ENCODE results near the gene STXBP6.

GRCh38 chr14:24838945-24839616, 210.9 kb downstream of the STXBP6 start:
- no peak for TF ChIP-seq CTCF (IDR thresholded peaks at IDR 0.05; ENCODE audit: extremely low read depth in 1 of 2, insufficient read depth in 1 of 2, low read depth in 1 of 2, low read length in 2 of 2)
- TF ChIP-seq EZH2 (IDR thresholded peaks at IDR 0.05; ENCODE audit: borderline replicate concordance, low read depth, low read length, severe bottlenecking), result no peak
- TF ChIP-seq GATA2 (IDR thresholded peaks at IDR 0.05; ENCODE audit: insufficient read depth, insufficient read length, low read depth, low read length), result no peak

Data from endothelial cell of umbilical vein (primary cell).